GM12878 (cell line): ENCODE data around the gene ERICH4. TPM values are rescaled to one million over a fixed set of nuclear protein-coding genes. Genes with fewer than 3 reads are reported as not detected.

Experiments used
- ATAC-seq: fragments of 200-7000 bp; cut with Tn5 transposase; 3 replicates; pipeline ENCODE4 v1.9.1; 2020; ENCODE audit warnings: mild to moderate bottlenecking, moderate library complexity
- BruUV-seq: library from RNA; stranded (reverse); fragments of 400-500 nt; replicated peaks from 2 replicates; lab custom pipeline; 2021; lab: Mats Ljungman, UMichigan
- CTCF ChIA-PET: fragments of 300-600 bp; sonication (Branson Sonifier 250); formaldehyde crosslinking; extraction: SDS; loops from one replicate; lab custom pipeline; 2021; ENCODE audit warnings: inconsistent platforms; lab: Yijun Ruan, JAX
- POLR2A ChIA-PET: fragments of 350-600 bp; formaldehyde crosslinking; extraction: SDS; loops from one replicate; lab custom pipeline; 2021; ENCODE audit warnings: inconsistent platforms; lab: Charles Lee
- RAD21 ChIA-PET: fragments of 300-600 bp; sonication (Branson Sonifier 250); formaldehyde crosslinking; loops from one replicate; lab custom pipeline; 2023; ENCODE audit warnings: antibody characterized with exemption; ENCODE audit not compliant: unreplicated experiment; lab: Charles Lee
- SMC1A ChIA-PET: fragments of 300-600 bp; sonication (Branson Sonifier 250); formaldehyde crosslinking; loops from one replicate; lab custom pipeline; 2023; ENCODE audit not compliant: unreplicated experiment, uncharacterized antibody; lab: Charles Lee
- DNase-seq: peaks from one replicate; pipeline ENCODE4 v3.0.0-alpha.2; 2011; ENCODE audit warnings: low read depth, low spot score
- FAIRE-seq: peaks from 3 replicates; lab custom pipeline; 2011; peaks lifted over from hg19 to GRCh38; lab: Jason Lieb, UNC
- H2AFZ ChIP-seq: 2 replicates; pipeline ENCODE4 v1.6.0; 2011; ENCODE audit warnings: low read depth, low read length, control low read depth; ENCODE audit not compliant: control insufficient read depth
- H3K27ac ChIP-seq: 2 replicates; pipeline ENCODE4 v1.5.1; 2011; ENCODE audit warnings: control low read depth; ENCODE audit not compliant: control insufficient read depth, insufficient read depth
- H3K27me3 ChIP-seq, 2 experiments: replicated peaks in 1 of 2; 2 replicates each; pipeline versions ENCODE4 v1.6.0 to v1.6.1; 2011; ENCODE audit warnings: low read length in 1 of 2; ENCODE audit not compliant: control insufficient read depth in 2 of 2, insufficient read depth in 2 of 2
- H3K36me3 ChIP-seq, 2 experiments: 2 replicates each; pipeline ENCODE4 v1.5.1; 2011; ENCODE audit warnings: low read length in 1 of 2; ENCODE audit not compliant: control insufficient read depth in 2 of 2, insufficient read depth in 2 of 2
- H3K4me1 ChIP-seq: 2 replicates; pipeline ENCODE4 v1.6.1; 2011; ENCODE audit warnings: mild to moderate bottlenecking, low read length, moderate library complexity, mixed read lengths; ENCODE audit not compliant: control insufficient read depth, insufficient read depth
- H3K4me2 ChIP-seq: 2 replicates; pipeline ENCODE4 v1.6.0; 2011; ENCODE audit warnings: control low read depth; ENCODE audit not compliant: control insufficient read depth, insufficient read depth
- H3K4me3 ChIP-seq: fragments of 200-600 bp; sonication (generic); 2 replicates; pipeline ENCODE4 v1.5.1; 2016
- H3K79me2 ChIP-seq: 2 replicates; pipeline ENCODE4 v1.6.0; 2011; ENCODE audit warnings: low read length; ENCODE audit not compliant: control insufficient read depth, insufficient read depth
- H3K9ac ChIP-seq: 2 replicates; pipeline ENCODE4 v1.8.0; 2011; ENCODE audit warnings: low read length, control low read depth, mixed read lengths; ENCODE audit not compliant: control insufficient read depth, insufficient read depth
- H3K9me3 ChIP-seq: replicated peaks from 3 replicates; pipeline ENCODE4 v1.5.1; 2011; ENCODE audit warnings: mild to moderate bottlenecking, low read length; ENCODE audit not compliant: control insufficient read depth, insufficient read depth
- H4K20me1 ChIP-seq: 2 replicates; pipeline ENCODE4 v1.6.0; 2011; ENCODE audit not compliant: control insufficient read depth, insufficient read depth
- IKZF1 ChIP-seq: fragments of 450-650 bp; conservative IDR thresholded peaks from 2 replicates; pipeline ENCODE4 v1.6.1; 2017; ENCODE audit warnings: antibody characterized with exemption, mild to moderate bottlenecking
- POLR2A ChIP-seq: IDR thresholded peaks from 2 replicates; pipeline ENCODE4 v1.6.1; 2011; ENCODE audit warnings: low read depth, mild to moderate bottlenecking, low read length
- TCF12 ChIP-seq: IDR thresholded peaks from 2 replicates; pipeline ENCODE4 v1.6.1; 2011; ENCODE audit warnings: low read depth, mild to moderate bottlenecking, low read length
- WGBS: methylation state at CpG from one replicate; pipeline ENCODE4 v1.1.6; 2016; ENCODE audit warnings: low lambda C conversion rate; ENCODE audit not compliant: insufficient replicate concordance, insufficient coverage; ENCODE audit errors: missing lambda C conversion rate; 5-methylcytosine and 5-hydroxymethylcytosine counted together
- in situ Hi-C: fragments of 300-500 bp; cut with MboI; formaldehyde crosslinking; loops from 9 replicates; pipeline ENCODE4 v1.14.3; 2018; ENCODE audit warnings: mixed read lengths
- intact Hi-C: fragments of 100-400 bp; cut with micrococcal nuclease; formaldehyde crosslinking; loops from one replicate; pipeline ENCODE4 v1.14.2; 2022; ENCODE audit not compliant: unreplicated experiment
- polyA plus RNA-seq, 11 experiments: library from polyadenylated mRNA; depleted of rRNA in 4 of 11; unstranded in 6 of 11; stranded (reverse) in 5 of 11; fragments of >200 nt; fragmentation: Nextera tagmentation in 4 of 11; fragmentation: Illumina TruSeq in 1 of 11; extraction: Ambion mirVana in 4 of 11; extraction: Trizol in 1 of 11; gene quantifications; 1 replicate in 1 of 11; 2 replicates in 10 of 11; pipeline versions ENCODE4 v1.2.1 to v1.2.3, GENCODE V29; 2011 to 2016; ENCODE audit warnings: inconsistent platforms in 2 of 11, missing spikeins in 2 of 11, low read depth in 1 of 11
- total RNA-seq, 4 experiments: library from RNA; depleted of rRNA in 3 of 4; stranded (reverse); fragments of >200 nt in 3 of 4; fragmentation: Illumina TruSeq in 1 of 4; extraction: Trizol in 1 of 4; gene quantifications; 2 replicates each; pipeline versions ENCODE4 v1.2.1 to v1.2.3, GENCODE V29; 2013 to 2021
- TF ChIP-seq, protein P1 (sequence below): fragments of 450-650 bp; IDR thresholded peaks from 2 replicates; pipeline ENCODE4 v1.6.1; 2016; ENCODE audit warnings: mild to moderate bottlenecking
- TF ChIP-seq, protein P2 (sequence below): fragments of 450-650 bp; IDR thresholded peaks from 2 replicates; pipeline ENCODE4 v1.6.1; 2017; ENCODE audit warnings: antibody characterized with exemption, mild to moderate bottlenecking, moderate library complexity

The ERICH4 gene
- total and polyA plus RNA-seq, 10 of the 15 experiments (the other 5 are each of a cell fraction or from before 2014, with no cell fraction given): not detected

DNA sequence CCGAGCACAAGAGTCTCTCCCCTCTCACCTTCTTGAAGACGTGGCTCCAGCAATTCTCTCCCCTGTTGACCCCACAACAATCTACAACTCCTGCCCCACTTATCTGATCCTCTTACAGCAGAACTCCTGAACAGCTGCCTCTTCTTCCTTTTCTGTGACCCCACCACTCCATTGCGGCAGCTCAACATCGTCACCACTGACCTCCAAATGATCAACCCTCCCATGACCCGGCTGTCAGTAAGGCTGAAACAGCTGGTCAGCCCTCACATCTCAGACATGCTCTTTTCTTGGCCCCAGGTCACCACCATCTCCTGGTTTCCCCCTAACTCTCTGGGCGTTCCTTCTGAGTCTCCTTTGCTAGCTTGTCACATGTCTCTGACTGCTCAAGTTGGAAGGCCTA lies 47.6 kb upstream of the ERICH4 start:
- peak overlapping the region; percentile 23; the same call in 1 of the 2 replicates for H2AFZ ChIP-seq
- no TSS peak for BruUV-seq
- CTCF ChIA-PET: interaction anchor here (1.0 to 1.6 kb wide), 4 partner anchors 26 to 73 kb away, joined by 3 to 7 read pairs (median 4); partner anchors contain the start of gene B9D2

More for the DNA sequence above, 47.6 kb upstream of the ERICH4 start:
- H3K27me3 ChIP-seq: no peaks in the 10 kb centered on the region
- in situ Hi-C loops: no loop called here
- peak overlapping the region; percentile 82 for H3K27ac ChIP-seq
- H3K4me2 ChIP-seq: peak overlapping the region; percentile 89
- H3K4me1 ChIP-seq: peaks cover 21% of the 10 kb centered on the region
- SMC1A ChIA-PET: interaction anchor here (0.8 to 1.6 kb wide), 2 partner anchors 44 to 54 kb away, joined by 3 read pairs; no protein-coding TSS in a partner anchor
- TF ChIP-seq POLR2A (no peak), IKZF1 (0 out of 2 replicates have a peak, but pooled peaks have one; percentile 7), TCF12 (peak; percentile 40; the same call in 1 of the 2 replicates)
- TF ChIP-seq, protein P1, sequence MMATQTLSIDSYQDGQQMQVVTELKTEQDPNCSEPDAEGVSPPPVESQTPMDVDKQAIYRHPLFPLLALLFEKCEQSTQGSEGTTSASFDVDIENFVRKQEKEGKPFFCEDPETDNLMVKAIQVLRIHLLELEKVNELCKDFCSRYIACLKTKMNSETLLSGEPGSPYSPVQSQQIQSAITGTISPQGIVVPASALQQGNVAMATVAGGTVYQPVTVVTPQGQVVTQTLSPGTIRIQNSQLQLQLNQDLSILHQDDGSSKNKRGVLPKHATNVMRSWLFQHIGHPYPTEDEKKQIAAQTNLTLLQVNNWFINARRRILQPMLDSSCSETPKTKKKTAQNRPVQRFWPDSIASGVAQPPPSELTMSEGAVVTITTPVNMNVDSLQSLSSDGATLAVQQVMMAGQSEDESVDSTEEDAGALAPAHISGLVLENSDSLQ: peak; percentile 24; the same call in 1 of the 2 replicates
- TF ChIP-seq, protein P2, sequence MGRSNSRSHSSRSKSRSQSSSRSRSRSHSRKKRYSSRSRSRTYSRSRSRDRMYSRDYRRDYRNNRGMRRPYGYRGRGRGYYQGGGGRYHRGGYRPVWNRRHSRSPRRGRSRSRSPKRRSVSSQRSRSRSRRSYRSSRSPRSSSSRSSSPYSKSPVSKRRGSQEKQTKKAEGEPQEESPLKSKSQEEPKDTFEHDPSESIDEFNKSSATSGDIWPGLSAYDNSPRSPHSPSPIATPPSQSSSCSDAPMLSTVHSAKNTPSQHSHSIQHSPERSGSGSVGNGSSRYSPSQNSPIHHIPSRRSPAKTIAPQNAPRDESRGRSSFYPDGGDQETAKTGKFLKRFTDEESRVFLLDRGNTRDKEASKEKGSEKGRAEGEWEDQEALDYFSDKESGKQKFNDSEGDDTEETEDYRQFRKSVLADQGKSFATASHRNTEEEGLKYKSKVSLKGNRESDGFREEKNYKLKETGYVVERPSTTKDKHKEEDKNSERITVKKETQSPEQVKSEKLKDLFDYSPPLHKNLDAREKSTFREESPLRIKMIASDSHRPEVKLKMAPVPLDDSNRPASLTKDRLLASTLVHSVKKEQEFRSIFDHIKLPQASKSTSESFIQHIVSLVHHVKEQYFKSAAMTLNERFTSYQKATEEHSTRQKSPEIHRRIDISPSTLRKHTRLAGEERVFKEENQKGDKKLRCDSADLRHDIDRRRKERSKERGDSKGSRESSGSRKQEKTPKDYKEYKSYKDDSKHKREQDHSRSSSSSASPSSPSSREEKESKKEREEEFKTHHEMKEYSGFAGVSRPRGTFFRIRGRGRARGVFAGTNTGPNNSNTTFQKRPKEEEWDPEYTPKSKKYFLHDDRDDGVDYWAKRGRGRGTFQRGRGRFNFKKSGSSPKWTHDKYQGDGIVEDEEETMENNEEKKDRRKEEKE: no peak
- TF ChIP-seq, all 136 proteins: peak for 3
- WGBS: 42% methylated on average over 6 of the region's 6 CpGs
- Histone ChIP-seq H4K20me1 (no peaks in the 10 kb centered on the region), H3K4me3 (peak overlapping the region; percentile 80), H3K36me3 (peaks cover 10 to 14% of the 10 kb centered on the region in 2 experiments; a peak in 3 of 4 replicates), H3K9me3 (no peaks in the 10 kb centered on the region), H3K9ac (peak overlapping the region; percentile 69), H3K79me2 (peaks cover 59% of the 10 kb centered on the region)
- RAD21 ChIA-PET: interaction anchor here (0.8 to 0.9 kb wide), 2 partner anchors 28 to 30 kb away, joined by 3 to 4 read pairs; no protein-coding TSS in a partner anchor
- no peak for FAIRE-seq
- peak; percentile 38 for ATAC-seq
- no peak for DNase-seq
- POLR2A ChIA-PET: interaction anchor here (1.5 kb wide), 1 partner anchor 43 kb away, joined by 9 read pairs; the partner anchor contains the start of gene TGFB1
- intact Hi-C loops: loop anchor here (5.0 kb wide), 1 partner anchor 133 kb away; the partner anchor contains the start of gene HNRNPUL1
